Measurements from ENCODE around the gene ACSF2.
A peak's percentile ranks its signal among the peaks of the same experiment; 100 is the strongest.

Gene ACSF2

DNA sequence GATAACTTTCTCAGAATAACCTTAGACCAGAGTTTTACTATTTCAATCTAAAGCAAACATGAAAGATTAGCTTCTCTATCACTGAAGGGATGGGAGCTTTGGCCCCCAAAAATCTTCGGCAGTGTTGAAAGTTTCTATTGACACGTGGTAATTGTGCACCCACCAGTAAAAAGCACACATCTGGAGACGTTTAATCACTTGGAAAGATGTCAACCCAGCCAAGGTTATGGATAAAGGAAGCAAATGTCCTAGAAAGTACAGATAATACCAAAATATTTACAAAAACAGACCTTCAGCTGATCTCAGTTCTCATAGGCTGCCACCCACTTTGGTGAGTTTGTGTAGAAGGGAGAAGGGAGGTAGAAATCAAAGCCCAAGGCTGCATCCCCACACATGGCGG lies 87.5 kb downstream of the ACSF2 start:
- TF ChIP-seq RAD21 (IDR thresholded peaks at IDR 0.05; ENCODE audit: low read depth): no peak
- no peak for TF ChIP-seq ZBTB7A (IDR thresholded peaks at IDR 0.05; ENCODE audit: low read depth)
- TF ChIP-seq, protein P1, sequence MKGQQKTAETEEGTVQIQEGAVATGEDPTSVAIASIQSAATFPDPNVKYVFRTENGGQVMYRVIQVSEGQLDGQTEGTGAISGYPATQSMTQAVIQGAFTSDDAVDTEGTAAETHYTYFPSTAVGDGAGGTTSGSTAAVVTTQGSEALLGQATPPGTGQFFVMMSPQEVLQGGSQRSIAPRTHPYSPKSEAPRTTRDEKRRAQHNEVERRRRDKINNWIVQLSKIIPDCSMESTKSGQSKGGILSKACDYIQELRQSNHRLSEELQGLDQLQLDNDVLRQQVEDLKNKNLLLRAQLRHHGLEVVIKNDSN (IDR thresholded peaks at IDR 0.05): no peak
- no peak for TF ChIP-seq NFIC (IDR thresholded peaks at IDR 0.05)
- no peak for TF ChIP-seq TCF12 (IDR thresholded peaks at IDR 0.05; ENCODE audit: low read depth)
- no peak for TF ChIP-seq CREB1 (IDR thresholded peaks at IDR 0.05; ENCODE audit: low read depth)
- TF ChIP-seq EP300 (IDR thresholded peaks at IDR 0.05; ENCODE audit: borderline replicate concordance): no peak
- TF ChIP-seq CEBPB (IDR thresholded peaks at IDR 0.05): no peak
- TF ChIP-seq FOXM1 (IDR thresholded peaks at IDR 0.05; ENCODE audit: borderline replicate concordance, low read depth): no peak

DNA sequence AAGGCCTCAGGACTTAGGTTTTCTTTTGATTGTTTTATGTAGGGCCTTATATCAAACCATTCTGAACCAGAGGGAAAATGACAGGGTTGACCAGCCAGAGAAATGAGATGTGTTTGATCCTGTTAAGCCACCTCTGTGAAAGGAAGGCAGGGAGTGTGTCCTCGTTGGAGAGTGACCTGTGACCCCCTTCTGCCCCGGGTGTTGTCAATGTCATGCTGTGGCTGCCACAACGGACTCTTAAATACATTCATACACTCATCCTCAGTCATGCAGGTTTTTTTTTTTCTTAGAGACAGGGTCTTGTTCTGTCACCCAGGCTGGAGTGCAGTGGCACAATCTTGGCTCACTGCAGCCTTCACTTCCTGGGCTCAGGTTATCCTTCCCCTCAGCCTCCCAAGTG lies 88.4 kb downstream of the ACSF2 start:
- no peak for TF ChIP-seq CREB1 (IDR thresholded peaks at IDR 0.05; ENCODE audit: low read depth)
- TF ChIP-seq ZBTB7A (IDR thresholded peaks at IDR 0.05; ENCODE audit: low read depth): no peak
- no peak for TF ChIP-seq TEAD4 (IDR thresholded peaks at IDR 0.05)

DNA sequence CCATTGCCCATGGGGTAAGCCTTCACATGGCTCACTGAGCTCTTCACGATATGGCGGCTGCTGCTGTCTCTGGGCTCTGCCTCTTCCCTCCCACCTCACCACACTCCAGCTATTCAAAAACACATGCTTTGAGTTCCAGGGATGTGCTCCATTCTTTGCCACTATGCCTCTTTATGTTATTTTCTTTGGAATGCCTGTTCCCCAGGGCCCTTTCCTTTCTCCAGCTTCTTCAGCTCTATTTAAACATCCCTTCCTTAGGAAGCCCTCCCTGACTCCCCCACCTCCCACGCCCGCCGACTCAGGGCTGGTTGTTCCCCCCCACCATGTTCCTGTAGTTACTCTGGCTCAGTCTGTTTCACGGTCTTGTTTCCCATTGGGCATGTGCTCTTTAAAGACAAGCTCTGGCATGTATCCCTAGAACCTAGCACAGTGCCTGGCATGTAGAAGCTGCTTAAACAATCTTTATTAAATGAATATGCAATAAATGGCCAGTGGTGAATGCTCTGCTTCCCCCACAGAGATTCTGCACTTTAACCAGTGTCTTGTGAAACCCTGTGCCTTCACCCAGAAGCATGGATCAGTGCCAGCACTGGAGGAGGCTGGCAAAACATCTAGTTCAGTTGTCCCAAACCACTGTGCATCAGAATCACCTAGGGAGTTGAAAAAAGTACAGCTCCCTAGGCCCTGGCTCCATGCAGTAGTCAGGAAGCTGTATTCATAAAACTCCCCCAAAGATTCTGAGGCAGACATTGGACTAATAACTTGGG lies 89.1 kb downstream of the ACSF2 start:
- TF ChIP-seq FOXM1 (IDR thresholded peaks at IDR 0.05; ENCODE audit: borderline replicate concordance, low read depth): no peak
- TF ChIP-seq EP300 (IDR thresholded peaks at IDR 0.05; ENCODE audit: borderline replicate concordance): no peak
- TF ChIP-seq RAD21 (IDR thresholded peaks at IDR 0.05; ENCODE audit: low read depth): no peak
- TF ChIP-seq TEAD4 (IDR thresholded peaks at IDR 0.05): 0 out of 2 replicates have a peak, but pooled peaks have one; percentile 30
- no peak for TF ChIP-seq ZBTB7A (IDR thresholded peaks at IDR 0.05; ENCODE audit: low read depth)
- TF ChIP-seq, protein P2, sequence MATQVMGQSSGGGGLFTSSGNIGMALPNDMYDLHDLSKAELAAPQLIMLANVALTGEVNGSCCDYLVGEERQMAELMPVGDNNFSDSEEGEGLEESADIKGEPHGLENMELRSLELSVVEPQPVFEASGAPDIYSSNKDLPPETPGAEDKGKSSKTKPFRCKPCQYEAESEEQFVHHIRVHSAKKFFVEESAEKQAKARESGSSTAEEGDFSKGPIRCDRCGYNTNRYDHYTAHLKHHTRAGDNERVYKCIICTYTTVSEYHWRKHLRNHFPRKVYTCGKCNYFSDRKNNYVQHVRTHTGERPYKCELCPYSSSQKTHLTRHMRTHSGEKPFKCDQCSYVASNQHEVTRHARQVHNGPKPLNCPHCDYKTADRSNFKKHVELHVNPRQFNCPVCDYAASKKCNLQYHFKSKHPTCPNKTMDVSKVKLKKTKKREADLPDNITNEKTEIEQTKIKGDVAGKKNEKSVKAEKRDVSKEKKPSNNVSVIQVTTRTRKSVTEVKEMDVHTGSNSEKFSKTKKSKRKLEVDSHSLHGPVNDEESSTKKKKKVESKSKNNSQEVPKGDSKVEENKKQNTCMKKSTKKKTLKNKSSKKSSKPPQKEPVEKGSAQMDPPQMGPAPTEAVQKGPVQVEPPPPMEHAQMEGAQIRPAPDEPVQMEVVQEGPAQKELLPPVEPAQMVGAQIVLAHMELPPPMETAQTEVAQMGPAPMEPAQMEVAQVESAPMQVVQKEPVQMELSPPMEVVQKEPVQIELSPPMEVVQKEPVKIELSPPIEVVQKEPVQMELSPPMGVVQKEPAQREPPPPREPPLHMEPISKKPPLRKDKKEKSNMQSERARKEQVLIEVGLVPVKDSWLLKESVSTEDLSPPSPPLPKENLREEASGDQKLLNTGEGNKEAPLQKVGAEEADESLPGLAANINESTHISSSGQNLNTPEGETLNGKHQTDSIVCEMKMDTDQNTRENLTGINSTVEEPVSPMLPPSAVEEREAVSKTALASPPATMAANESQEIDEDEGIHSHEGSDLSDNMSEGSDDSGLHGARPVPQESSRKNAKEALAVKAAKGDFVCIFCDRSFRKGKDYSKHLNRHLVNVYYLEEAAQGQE (IDR thresholded peaks at IDR 0.05; ENCODE audit: low read depth): no peak
- TF ChIP-seq, protein P3, sequence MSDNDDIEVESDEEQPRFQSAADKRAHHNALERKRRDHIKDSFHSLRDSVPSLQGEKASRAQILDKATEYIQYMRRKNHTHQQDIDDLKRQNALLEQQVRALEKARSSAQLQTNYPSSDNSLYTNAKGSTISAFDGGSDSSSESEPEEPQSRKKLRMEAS (IDR thresholded peaks at IDR 0.05): no peak
- no peak for TF ChIP-seq EGR1 (IDR thresholded peaks at IDR 0.05)

DNA sequence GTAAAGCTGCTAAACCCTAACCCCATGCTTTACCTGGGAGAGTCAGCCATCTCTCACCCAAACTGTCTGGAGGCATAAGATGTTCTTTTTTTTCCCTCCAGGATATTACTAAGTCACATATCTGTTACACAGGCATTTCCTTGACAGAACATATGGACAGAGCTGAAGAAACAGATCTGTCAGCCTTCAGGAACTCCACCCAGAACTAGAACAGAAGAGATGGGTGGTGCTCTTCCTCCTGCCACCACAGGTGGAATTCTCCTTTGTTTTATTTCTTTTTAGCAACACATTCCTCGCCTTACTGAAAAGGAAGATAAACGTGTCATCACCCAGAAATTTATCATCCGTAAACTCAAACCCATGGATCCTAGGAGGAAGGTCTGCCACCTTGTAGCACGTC lies 91.0 kb downstream of the ACSF2 start:
- TF ChIP-seq CEBPB (IDR thresholded peaks at IDR 0.05) (no peak), FOXM1 (IDR thresholded peaks at IDR 0.05; ENCODE audit: borderline replicate concordance, low read depth) (no peak), EP300 (IDR thresholded peaks at IDR 0.05; ENCODE audit: borderline replicate concordance) (no peak)

DNA sequence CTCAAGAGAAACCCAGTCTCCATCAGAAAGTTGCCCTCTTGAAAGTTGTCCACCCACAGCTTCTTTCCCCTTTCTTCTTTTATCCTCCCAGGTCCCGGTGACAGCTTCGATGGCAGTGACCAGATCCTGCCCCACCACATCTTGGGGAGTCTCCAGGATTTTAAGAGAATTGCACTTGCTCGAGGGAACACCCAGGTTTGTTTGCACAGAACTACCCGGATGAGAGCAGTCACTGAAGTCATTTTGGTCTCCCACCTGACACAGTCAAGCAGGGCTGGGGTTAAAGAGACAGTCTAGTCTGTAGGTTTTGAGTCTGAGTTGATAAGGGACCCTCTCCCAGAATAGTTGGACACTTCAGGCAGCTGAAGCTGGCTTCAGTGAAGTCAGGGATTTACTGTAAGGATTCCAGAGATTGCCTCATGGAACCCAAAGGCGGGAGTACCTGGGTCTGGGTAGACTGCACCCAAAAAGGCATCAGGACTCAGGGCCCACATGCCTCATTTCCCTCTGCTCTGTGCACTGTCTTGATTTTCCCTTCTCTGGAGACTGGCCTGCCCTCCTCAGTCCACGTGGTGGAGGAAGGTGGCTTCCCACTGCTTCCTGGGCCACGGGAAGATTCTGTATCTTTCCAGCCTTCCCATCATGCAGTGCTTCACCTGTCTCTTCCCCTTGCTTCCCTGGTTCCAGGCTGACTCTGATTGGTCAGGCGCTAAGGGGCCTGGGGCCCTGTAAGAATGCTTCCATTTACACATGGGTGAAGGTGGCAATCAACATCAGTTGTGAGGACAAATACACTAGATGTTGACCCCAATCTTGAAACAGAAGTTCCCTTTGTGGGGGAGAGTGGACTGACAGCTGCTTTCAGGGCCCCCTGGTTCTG lies 91.7 kb downstream of the ACSF2 start:
- TF ChIP-seq TEAD4 (IDR thresholded peaks at IDR 0.05) (no peak), EGR1 (IDR thresholded peaks at IDR 0.05) (no peak), FOXM1 (IDR thresholded peaks at IDR 0.05; ENCODE audit: borderline replicate concordance, low read depth) (no peak), CREB1 (IDR thresholded peaks at IDR 0.05; ENCODE audit: low read depth) (no peak), YY1 (IDR thresholded peaks at IDR 0.05; ENCODE audit: low read depth) (no peak), NFIC (IDR thresholded peaks at IDR 0.05) (no peak), TCF12 (IDR thresholded peaks at IDR 0.05; ENCODE audit: low read depth) (no peak), RAD21 (IDR thresholded peaks at IDR 0.05; ENCODE audit: low read depth) (no peak), ZBTB7A (IDR thresholded peaks at IDR 0.05; ENCODE audit: low read depth) (no peak), EP300 (IDR thresholded peaks at IDR 0.05; ENCODE audit: borderline replicate concordance) (no peak), CEBPB (IDR thresholded peaks at IDR 0.05) (no peak), TAF1 (IDR thresholded peaks at IDR 0.05; ENCODE audit: low read depth) (no peak)
- TF ChIP-seq, protein P3 (IDR thresholded peaks at IDR 0.05): no peak
- TF ChIP-seq, protein P2 (IDR thresholded peaks at IDR 0.05; ENCODE audit: low read depth): no peak
- TF ChIP-seq, protein P1 (IDR thresholded peaks at IDR 0.05): no peak
